Right ventricle myocardium superior (tissue), 1 donor: ENCODE measurements around the gene IRF5. TPM values are rescaled to one million over a fixed set of nuclear protein-coding genes. Genes with fewer than 3 reads are reported as not detected.
"Not testable (repeated sequence)": the region's sequence is repeated elsewhere in the genome, so short reads cannot be mapped to it uniquely, and the experiment has no call there.

Source experiments
- ATAC-seq: fragments of 200-7000 bp; cut with Tn5 transposase; one replicate; pipeline ENCODE4 v1.9.1; 2020; ENCODE audit warnings: mild to moderate bottlenecking; ENCODE audit not compliant: poor library complexity
- DNase-seq: peaks from one replicate; pipeline ENCODE4 v3.0.0-alpha.2; 2020
- intact Hi-C: fragments of 100-400 bp; cut with DNase I; formaldehyde crosslinking; loops from one replicate; pipeline ENCODE4 v1.11.2; 2022
- total RNA-seq: library from RNA; stranded (reverse); fragmentation: NEBNext Ultra II Directional; extraction: Animal tissue kit (Norgen Biotek cat#: 25700); gene quantifications from one replicate; pipeline ENCODE4 v1.2.1, GENCODE V29; 2021
- donor health status: DM: no; HTN: yes; CAD: no; lungs with severe emphysema.

IRF5 gene
- total RNA-seq, 1 donor from 2014 or later, result 1.9 TPM

DNA sequence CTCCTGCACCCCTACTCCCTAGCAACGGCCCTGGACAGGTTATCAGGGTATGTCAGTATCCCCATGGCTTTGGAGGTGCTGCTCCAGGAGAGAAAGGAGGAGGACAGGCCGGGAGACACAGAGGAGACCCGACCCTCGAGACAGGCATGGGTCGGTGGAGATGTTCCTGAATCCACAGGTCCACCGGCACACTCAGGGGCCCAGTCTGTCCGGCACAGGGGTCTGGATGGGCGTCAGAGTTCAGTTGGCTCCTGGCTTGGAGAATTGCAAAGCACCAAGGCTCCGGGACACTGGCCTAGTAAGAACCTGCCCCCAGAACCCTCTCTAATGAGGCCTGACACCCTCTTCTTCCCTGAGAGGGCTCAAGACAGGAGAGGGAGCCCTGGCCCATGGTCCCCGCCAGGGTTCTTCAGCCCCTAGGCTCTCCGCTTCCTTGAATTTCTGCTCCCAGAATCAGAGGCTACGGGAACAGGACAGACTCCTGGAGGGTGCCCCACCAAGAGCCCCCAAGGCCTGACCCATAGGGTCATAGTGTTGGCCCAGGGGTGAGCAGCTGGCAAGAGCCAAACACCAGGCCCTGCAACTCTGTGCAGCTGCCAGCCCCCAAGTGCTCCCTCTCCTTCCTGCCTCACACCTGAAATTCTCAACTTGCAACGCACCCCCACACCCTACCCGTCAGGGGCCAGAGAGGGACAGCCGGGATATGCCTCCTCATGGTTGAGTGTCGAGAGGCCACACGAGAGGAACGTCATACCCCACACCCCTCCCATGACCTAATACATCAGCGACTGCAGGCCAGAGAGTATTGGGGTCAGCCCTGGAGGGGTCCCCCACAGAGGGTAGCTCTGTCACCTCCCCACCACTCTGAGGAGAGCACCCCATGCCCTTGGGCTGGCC is 5.5 kb upstream of the IRF5 start:
- peak; percentile 29 for DNase-seq
- intact Hi-C loops, result no loop called here
- no peak for ATAC-seq

DNA sequence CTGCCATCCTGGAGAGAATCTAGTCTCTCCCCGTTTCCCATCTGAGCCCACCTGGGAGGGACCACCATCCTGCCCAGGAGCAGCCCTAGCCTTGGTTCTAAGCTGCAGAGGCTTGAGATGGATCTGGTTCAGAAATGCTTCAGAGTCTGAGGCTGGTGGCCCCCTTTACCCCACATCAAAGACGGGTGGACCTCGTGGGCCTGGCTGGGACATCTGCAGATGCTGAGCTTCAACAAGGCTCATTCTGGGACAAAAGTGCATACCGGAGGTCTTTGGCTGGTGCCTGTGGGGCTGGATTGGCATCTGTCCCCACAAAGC is 4.9 kb upstream of the IRF5 start:
- no peak for ATAC-seq
- intact Hi-C loops, result no loop called here
- DNase-seq, result no peak

DNA sequence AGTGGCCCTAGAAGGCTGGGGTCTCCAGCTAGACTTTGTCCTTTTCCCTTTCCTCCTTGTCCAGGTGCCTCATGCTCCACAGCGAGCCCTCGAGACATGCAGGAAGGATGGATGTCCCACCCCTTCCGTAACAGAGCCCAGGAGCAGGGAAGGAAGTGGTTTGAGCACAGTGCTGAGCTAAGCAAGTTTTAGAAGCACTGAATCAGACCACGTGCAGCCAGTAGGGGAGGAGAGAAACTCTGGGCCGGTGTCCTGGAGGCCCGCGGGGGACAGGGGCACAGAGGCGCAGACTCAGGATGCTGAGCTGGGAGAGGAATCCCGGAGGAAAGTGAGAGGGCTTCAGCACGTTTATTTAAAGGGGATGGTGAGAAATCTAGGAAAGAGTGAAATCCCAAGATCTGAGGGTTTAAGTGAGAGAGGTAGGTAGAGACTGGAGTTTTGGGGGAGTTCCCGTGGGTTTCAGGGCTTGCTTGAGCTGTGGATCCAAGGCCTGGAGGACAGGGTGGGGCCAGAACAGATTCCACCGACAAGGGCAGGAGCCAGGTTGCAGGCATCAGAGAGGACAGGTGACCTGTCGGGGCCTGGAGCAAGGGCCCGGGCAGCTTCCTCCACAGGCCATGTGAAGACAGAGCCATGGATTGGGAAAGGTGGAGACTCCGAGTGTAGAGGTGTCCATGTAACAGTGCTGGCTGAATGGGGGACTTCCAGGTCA is 4.4 kb upstream of the IRF5 start:
- ATAC-seq (peak; percentile 66), DNase-seq (peak; percentile 60)
- intact Hi-C loops, result no loop called here

DNA sequence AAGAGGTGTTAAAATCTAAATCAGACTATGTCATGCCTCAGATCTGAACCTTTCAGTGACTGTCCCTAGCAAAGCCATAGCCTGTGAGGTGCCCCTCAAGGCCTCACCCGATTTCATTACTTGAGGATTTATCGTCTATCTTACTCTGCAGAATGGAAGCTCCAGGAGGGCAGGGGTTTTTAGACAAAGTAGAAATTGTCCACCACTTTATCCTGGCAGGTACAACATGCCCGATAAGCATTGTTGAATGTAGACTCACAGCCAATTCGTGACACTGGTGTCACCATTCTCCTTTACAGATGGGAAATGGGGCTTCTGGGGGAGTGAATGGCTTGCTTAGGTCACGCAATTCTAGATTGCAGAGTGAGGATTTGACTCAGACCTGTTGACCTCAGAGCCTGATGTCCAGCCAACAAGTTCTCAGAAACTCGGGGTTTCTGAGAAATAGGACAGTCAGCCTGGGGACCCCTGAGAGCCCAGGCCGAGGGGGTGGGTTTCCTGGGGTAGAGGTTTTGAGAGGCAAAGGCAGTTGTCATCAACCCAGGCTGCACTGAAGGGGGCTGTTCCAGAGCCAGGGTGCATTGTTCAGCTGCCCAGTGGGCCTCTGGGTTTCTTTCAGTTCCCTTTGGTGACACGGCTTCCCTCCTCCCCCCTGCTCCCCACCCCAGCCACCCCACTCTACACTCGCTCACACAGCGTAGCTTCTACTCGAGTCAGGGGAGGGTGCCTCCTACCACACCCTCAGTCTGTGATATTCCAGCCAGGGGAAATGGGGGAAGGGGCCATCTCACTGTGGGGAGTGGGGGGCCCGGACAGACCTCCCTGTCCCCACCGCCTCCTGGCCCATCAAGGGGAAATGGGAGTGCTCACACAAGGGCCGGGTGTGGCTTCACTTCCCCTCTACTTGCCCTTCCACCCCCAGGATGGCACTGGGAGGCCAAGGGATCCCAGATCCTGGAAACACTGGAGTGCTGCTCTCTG is 3.1 kb upstream of the IRF5 start:
- ATAC-seq (peak; percentile 42), DNase-seq (peak; percentile 49)
- intact Hi-C loops, result no loop called here

DNA sequence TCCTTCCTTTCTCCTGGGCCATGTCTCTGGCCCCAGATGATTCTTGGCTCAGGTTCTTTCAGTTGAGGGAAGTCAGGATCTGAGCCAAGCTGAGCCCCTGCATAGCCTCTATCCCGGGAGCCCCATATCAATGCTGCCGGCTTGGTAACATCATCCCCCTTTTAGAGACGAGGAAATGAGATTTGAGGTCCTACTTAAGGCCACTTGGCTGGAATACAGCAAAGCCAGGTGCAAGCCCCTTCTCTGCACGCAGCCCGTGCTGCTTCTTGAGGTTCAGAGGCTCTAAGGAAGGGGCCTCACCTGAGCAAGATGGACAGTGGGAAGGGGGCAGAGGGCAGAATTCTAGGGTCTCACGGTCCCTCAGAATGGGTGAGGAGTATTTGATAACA is 2.4 kb upstream of the IRF5 start:
- DNase-seq (peak; percentile 10), ATAC-seq (no peak)
- intact Hi-C loops, result no loop called here

DNA sequence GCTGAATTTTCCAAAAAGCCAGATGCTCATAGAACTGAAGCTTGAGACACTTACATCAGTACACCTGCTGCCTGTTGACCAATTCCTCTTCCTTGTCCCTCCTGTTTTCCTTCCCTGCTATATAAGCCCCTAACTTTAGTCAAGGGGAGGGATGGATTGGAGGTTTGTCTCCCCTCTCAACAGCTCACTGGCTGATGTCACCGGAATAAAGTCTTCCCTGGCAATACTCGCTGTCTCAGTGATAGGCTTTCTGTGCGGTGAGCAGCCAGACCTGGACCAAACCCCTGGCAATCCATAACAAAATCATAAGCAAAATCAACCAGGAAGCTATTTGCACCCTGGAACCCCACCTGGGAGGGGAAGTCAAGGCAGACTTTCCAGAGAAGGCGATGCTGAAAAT is 929 bp upstream of the IRF5 start:
- peak; percentile 10 for DNase-seq
- intact Hi-C loops, result no loop called here
- no peak for ATAC-seq

DNA sequence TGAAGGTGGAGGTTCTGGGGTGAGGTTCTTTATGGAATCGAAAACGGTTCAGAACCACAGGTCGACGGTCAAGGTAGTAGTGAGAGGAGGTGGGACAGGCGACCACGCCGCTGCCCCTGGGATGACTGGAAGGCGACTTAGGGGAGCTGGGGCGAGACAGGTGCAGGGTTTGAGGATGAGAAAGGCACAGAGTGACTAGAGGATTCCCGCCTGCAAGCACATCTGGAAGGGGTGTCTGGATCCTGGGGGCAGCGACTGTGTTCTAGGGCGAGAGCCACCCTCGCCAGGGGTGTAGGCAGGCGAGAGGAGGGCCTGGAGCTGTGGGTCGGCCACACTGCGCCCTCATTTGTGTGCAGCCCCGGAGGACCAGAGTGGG is 468 bp upstream of the IRF5 start:
- DNase-seq, result peak; percentile 13

DNA sequence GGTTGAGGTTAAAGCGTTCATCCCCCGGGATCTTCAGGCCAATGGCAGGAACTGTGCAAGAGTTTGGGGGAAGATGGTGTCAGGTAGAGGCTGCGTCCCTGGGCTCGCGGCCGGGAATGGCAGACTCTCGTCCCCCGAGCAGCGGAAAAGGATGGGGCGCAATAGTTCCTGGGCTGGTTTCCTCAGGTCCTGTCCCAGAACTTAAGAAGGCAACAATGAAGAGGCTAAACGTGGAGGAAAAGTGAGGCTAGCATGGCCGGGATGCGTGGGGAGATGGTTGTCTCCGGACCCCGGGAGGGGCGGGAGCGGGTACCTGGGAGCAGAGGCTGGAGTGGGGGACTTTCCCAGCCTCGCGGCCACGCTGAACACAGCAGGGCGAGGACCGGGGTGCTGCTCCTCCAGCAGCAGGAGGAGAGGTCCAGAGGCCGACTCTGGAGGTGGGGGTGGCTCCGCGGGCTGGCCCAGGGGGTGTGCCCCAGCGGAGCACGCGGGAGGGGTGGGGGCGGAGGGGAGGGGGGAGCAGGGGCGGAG is 882 bp downstream of the IRF5 start:
- ATAC-seq (peak; percentile 45), DNase-seq (peak; percentile 59)
- intact Hi-C loops, result no loop called here

More for the DNA sequence above, 468 bp upstream of the IRF5 start:
- intact Hi-C loops, result no loop called here
- ATAC-seq, result no peak

DNA sequence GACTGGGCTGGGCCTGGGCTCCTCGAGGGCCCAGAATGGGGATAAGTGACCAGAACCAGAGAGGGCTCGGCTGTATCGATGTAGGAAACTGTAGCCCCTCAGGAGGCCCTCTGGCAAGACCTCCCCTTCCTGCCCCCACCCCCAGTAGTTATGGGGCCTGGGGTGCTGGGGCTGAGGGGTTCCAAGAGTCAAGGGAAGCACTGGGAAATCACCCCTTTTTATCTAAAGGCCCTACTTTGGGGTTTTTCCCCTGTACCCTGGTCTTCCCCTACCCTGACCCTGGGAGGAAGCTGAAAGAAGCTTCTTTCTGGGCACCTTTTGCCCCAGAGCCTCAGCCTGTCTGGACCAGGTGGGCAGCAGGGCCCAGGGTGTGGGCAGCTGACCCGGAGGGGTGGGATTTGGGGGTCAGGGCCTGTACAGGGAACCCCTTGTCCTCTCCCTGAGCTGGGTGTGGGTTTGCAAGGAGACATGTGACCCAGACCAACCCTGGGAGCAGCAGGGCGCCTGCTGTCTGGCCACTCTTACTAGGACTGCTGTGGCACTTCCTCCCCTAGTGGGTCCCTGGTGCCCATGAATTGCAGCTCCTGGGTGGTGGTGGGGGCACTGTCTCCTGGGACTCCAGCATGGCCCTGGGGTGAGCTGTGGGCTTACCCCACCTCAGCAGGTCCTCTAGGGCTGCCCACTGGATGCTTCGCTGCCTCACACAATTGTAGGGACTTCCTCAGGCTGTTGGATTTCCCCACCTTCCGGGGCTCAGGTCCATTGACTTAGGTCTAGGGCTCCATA is 1.5 kb downstream of the IRF5 start:
- DNase-seq (no peak), ATAC-seq (peak; percentile 55)
- intact Hi-C loops, result no loop called here

DNA sequence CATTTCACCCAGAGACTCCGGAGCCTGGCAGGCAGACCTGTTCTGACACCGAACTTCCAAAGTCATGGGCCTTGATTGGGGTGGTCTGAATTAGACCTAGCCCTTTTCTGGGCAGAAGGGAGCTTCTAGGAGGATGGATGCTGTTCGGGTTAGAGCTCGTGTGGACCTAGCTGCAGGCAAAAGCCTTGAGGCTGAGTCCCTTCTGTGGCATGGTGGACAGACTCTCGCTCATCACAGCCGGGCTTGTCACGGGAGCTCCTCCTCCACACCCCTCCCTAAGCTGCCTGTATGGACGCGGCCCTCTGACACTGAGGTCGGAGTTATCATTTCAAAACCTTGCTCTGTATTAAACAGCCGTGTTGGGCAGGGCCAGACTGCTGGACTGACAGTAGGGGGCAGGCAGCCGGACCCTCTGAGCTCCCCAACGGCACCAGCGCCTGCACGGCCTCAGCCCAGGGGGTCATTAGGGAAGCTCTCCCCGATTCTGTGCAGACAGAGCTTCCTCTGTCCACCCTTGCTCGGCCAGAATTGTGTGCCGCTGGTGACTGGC is 2.2 kb downstream of the IRF5 start:
- ATAC-seq (peak; percentile 26), DNase-seq (no peak)
- intact Hi-C loops, result no loop called here

DNA sequence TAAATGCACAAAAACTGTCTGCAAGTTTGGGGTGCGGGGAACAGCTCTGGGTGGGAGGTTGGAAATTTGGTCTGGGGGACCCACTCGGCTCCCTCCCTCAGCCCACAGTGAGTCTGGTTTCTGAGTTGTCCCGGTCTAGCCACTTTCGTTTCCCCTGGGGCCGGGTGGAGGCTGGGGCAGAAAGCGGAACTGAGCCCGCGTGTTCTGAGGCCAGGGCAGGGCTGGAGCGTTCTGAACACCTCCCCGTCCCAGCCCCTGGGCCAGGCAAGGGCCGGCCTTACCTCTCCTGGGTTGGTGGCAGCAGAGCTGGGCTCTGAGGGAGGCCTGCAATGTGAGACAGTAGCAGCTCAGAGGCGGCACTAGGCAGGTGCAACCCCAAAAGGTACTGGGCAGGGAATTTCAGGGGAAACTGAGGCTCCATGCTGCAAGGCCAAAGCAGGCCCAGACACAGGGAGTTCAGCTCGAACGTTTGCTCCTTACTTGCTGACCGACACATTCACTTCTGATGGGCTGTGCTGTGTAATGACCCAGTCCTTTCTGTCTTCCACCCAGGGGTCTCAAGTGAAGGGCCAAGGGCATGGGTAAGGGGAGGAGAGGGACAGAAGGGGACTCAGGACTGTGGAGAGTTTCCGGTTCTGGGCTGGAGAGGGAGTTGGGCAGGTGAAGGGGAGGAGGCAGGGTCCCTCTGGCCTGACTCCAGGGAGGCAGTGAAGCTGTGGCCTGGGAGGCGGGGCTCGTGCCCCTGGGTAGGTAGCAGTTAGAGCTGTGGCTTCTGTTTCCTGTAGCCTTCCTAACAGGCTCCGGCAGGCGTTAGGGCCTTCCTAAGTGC is 3.0 kb downstream of the IRF5 start:
- intact Hi-C loops, result no loop called here
- peak; percentile 81 for DNase-seq
- ATAC-seq, result peak; percentile 66

DNA sequence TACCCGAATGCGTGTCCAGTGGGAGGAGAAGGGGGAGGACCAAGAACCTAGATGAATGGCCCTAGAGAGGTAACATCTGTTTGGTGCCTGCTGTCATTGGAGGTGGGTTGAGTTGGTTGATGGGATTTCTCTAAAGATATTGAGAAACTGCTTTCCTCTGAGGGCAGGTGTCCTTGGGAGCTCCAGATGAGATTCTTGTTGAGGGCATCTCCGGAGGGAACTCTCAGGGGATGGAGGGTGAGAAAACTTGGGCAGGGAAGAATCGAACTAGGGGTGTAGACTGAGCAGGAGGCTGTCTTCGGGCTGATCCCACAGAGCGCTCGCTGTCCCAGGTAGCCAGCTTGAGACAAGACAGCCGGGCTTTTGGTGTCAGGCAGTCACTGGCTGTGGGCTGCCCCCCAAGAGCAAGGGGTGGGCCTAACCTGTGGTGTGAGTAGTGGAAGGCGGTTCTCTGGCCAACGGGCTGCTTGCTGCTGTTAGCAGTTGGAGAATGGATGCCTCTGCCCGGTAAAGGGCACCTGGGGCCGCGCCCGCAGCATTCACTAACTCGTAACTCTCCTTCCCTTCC is 3.7 kb downstream of the IRF5 start:
- intact Hi-C loops, result no loop called here
- DNase-seq (no peak), ATAC-seq (no peak)

DNA sequence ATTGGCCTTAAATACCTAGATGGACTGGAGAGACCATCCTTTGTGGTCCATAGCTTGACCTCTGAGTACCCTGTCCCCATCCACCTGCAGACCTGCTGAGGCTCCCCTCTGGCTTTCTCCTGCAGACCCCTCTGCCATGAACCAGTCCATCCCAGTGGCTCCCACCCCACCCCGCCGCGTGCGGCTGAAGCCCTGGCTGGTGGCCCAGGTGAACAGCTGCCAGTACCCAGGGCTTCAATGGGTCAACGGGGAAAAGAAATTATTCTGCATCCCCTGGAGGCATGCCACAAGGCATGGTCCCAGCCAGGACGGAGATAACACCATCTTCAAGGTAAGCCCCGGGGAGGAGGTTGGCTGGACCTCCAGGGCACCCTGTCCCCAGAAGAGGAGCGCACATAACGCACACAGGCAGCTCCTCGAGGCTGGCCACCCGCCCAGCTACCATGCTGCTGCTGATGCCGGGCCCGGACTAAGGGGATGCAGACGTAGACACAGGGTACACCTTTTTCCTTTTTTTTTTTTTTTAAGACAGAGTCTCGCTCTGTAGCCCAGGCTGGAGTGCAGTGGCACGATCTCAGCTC is 4.3 kb downstream of the IRF5 start:
- ATAC-seq (no peak), DNase-seq (no peak)
- intact Hi-C loops, result no loop called here

DNA sequence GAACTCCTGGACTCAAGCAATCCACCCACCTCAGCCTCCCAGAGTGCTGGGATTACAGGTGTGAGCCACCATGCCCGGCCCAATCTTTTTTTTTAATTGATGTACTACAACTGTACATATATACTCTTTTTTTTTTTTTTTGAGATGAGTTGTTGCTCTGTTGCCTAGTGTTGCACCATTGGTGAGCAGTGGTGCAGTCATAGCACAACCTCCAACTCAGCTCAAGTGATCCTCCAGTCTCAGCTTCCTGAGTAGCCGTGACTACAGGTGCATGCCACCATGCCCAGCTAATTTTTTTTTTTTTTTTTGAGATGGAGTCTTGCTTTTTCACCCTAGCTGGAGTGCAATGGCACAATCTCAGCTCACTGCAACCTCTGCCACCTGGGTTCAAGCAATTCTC is 5.5 kb downstream of the IRF5 start:
- ATAC-seq, DNase-seq, intact Hi-C loops: not testable (repeated sequence)

DNA sequence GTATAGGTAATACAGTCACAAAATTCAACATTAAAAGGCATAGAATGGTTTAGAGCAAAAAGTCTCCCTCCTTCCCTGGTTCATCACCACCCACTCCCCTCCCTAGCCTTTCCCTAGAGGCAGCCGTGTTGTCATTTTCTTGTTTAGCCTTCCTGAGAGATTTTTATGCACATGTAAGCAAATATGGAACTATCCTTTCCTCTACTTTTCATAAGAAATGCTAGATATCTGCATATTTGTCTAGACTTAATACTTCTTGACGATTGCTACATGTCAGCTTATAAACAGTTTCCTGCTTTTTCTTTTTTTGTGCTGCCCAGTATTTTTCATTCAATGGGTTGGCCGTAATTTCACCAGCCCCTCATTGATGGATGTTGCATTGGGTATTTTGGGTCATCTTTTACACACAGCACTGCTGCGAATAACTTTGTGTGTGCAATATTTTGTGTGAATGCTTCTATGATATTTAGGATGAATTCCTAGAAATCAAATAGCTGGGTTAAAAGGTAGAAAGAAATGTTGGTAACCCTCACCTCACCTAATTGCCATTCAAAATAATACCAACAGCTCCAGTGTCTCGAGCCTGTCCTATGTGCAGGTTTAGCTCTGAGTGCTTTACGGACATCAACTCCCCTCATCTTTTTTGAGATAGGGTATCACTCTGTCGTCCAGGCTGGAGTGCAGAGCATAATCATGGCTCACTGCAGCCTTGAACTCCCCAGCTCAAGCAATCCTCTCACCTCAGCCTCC is 6.9 kb downstream of the IRF5 start:
- intact Hi-C loops, result no loop called here

More for the DNA sequence above, 6.9 kb downstream of the IRF5 start:
- no peak for DNase-seq
- no peak for ATAC-seq
